Activated CD8-positive, alpha-beta memory T cell treated with anti-CD3 and anti-CD28 coated beads, Interleukin-2, amount 50 U/mL, for 4 hours (primary cell): Measurements from ENCODE around the gene LAMC2.
"Not testable (repeated sequence)": the region's sequence is repeated elsewhere in the genome, so short reads cannot be mapped to it uniquely, and the experiment has no call there.

ENCODE experiments used
- DNase-seq: peaks from one replicate; pipeline ENCODE4 v3.0.0-alpha.2; 2020

The LAMC2 gene

DNA sequence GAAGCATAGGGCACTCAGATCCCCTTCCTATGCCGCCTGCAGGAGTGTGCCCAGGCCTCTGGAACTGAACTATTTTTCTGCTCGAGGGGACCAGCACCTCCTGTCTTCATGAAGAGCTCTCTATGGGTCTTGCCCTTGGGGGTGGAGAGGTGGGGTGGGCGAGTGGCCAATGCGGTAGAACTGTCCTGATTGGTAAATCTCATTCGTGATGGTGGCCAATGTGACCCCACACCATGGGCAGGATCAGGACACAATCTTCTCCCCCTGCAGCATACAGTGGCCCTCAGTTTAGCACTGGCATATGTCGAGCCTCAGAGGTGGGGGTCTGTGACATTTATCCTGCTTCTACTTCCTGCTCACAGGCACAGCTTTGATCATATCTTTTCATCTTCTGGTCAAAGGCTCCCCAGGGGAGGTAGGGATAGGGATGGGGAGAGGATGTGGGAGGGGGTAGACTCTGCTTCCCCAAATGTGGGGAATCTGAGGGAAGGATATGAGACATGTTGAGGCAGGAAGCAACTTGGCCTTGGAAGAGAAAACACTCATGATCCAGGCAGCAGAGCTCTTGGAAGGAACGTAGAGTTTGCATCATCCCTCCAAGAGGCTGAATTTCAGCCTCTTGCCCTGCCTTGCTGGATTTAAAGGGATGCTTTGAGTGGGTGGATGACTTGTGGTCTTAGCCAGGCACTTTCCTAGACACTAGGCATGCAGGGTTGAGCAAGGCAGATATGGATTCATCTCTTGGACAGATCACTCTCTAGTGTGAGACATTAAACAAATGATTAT, 81.8 kb downstream of the LAMC2 start:
- no peak for DNase-seq

DNA sequence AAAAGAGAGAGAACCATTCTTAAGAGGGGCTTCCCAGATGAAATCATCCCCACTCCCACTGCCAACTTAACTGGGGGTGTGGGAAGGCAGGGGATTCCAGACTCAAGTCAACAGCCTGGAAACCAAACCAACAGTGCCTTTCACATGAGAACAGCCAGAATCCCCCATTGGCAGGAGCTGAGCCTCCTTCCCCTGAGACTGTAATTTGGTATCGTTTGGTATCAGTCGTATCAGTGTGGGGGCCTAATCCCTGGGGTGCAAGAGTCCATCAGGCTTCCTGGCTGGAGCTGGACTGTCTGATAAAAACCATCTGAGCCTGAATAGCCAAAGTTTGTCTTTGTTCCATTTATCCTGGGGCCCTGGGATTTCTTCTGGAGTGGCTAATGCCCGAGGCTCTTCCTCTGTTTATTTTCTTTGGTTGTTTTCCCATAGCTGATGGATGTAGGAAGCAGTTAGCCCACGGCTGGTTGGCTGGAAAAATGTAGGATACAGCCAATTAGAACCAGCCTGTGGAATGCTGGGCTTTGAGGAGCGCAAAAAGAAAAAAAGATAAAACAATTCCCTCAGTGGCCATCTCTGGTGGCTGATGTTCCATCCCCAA, 84.6 kb downstream of the LAMC2 start:
- DNase-seq, result no peak

DNA sequence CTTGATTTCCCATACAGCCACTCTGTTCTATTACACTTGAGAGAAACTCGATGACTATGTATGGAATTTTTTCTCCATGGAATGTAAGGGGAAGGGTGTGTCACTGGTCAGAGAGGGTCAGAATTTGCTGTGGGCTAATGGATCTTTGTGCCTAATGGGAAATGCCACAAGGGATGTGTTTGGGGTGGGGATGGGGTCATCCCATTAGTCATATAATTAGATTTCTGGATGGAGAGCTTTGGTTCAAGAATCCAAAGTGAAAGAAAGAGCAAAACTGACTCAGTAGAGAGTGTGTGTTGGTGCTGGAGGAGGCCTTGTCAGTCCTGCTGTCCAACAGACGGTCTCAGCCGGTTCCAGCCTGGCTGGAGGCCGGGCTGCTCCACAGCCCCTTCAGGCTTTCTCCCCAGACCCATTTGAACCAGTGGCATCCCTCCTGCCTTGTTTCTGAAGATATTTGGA, 86.4 kb downstream of the LAMC2 start:
- no peak for DNase-seq

DNA sequence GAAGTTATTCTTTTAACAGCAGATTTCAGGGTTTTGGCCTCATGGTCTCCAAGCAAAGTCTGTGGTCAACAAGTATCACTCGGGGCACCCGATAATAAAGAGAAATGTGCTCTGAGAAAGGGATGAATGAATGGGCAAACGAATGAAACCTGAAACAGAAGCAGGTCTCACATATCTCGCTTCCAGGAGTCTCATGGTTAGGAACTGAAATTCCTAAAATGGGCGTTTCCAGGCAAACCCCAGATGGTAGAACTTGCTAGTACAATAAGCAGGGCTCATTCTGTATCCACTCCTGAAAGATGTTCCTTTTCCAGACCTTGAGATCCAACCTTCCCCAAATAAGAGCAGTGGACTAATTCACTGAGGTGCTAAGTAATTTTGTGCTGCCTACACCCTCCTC, 87.2 kb downstream of the LAMC2 start:
- no peak for DNase-seq

DNA sequence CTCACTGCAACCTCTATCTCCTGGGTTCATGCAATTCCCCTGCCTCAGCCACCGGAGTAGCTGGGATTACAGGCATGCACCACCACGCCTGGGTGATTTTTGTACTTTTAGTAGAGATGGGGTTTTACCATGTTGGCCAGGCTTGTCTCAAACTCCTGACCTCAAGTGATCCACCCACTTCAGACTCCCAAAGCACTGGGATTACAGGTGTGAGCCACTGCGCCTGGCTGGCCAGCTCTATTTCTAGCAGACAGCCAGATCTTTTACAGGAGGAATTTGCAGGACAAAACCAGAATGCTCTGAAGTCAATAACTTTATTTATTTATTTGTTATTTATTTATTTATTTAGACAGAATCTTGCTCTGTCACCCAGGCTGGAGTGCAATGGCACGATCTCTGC, 87.9 kb downstream of the LAMC2 start:
- DNase-seq, result not testable (repeated sequence)

DNA sequence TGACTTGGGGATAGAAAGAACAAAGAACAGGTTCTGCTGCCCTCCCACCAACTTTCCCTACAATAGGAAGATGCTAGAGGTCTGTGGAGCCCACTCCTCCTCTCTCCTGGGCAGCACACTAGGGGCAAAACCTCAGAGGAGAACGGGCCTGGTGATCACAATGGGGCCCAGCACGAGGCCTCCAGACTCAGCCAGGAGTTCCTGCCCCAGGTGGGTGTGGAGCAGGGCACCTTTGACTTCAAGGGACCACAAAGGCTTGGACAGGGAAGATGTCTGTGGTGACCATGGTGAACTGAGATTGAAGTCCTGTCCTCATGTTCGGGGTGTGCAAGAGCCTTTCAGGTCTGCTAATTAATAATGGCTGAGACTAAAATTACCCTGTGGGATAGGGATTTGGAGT, 88.8 kb downstream of the LAMC2 start:
- DNase-seq, result no peak

DNA sequence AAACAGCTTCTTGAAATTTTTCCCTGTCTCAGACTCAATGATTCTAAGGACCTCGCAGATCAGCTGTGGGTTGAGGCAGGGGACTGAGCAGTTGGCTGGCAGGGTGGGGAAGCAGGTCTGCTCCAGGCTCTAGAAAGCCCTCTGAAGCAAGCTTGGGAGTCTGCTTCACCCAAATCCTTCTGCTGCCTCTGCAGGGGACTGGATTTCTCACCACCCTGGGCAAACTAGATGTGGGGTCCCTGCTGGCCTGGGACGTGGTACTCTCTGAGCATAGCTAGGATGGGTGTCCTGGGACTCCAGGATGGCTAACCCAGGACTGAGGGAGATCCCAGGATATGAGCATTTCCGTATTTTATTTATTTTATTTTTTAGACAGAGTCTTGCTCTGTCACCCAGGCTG, 89.3 kb downstream of the LAMC2 start:
- DNase-seq, result no peak

DNA sequence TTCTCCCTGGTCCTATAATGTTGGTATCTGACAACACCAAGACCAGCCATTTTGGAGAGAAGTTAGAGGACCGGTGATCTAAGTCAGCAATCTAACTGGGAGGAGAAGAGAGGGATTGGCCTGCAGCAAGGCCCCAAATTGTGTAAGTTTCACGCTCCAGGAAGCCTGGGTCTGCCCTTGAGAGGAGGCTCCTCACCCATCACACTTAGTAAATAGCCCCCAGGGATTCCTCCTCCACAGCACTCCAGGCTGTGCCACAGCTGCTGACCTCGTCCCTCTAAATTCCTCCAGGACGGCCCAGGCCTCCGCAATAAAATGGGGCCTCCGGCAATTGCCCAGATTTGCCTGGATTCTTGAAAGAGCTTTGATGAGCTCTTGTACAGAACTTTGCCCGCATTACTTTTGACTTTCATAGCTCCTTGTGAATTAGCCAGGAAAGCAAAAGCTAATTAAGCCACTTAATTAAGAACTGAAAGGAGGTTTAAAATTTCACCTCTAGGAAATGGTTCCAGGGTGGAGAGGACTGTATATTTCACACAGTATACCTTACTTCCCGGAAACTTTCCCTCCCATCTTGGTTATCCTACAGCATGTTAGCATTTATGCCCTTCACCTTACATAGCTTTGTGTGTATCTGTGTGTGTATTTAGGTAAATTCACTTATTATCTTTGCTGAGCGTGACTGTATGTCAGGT, 90.5 kb downstream of the LAMC2 start:
- DNase-seq, result no peak

DNA sequence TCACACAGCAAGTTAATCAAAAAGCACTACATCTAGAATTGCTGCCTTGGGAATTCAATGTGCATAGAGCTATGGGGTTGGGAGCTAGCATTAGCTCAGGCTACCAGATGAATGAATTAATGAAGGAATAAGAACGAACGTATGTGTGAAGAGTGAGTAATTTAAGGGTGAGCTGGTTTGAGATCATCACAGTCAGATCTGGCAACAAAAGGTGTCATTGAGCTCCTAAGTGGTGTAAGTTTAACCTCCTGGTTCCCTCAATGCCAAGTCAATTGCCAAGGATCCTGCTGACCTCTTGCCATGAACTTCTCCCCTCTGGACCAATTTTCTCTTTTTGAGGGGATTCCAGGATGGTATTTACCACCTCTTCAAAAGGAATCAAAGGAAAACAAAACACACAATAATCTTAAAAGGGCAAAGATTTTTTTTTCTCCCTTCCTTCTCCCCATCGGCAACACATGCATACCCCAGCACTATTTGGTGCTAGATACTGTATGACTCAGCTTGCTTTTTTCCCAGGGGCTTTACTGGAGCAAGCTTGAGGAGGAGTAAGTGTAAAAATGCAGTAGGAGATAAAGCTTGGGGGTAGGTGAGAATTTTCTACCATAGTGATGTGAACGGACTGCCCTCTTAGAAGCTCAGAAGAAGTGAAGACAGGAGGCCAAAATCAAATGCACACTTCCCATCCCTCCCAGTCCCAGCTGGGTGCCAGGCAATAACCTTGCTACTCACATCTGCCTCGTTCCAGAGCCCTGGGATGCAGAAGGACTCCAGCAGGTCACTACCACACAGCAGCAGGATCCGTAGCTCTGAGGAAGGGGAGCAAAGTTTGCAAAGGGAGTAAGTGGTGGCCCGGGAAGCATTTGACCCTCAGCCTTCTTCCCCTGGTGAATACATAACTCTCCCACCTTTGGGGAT, 92.0 kb downstream of the LAMC2 start:
- DNase-seq, result no peak

DNA sequence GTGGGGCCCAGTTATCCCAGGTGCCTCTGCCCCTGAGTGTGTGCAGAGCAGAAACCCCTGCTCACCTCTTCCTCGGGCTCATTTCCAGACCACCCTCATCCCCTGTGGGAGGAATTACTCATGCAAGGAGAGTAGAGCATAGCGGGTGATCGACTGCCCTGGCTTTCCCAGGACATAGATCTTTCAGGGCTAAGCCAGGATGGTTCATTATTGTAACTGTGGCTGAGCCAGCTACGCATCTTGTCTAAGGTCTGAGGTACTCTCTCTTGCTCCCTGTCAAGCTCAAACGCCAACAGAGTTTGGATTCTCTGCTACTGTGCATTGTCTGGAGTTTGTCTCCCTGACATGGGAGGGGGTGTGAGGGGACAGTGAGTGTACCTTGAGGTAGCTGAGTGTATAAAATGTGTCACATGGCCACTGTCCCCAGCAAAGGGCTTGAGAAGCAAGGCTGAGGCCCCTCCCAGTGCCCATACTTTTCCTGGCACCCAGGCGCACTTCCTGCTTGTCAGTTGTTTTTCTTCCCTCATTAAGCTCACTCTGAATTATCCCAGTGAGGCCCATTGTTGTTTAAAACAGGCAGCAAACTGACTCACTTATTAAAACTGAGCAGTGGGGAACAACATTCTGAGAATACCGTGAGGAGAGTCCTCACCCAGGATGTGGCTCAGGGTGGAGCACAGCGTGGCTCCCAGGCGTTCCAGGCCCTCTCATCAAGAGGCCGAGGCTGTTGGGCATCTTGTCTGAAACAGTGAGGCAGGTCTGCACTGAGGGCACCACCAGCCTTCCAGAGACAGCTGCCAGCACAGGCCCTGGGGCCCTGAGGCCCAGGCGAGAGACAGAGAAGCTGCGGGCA, 92.9 kb downstream of the LAMC2 start:
- no peak for DNase-seq

DNA sequence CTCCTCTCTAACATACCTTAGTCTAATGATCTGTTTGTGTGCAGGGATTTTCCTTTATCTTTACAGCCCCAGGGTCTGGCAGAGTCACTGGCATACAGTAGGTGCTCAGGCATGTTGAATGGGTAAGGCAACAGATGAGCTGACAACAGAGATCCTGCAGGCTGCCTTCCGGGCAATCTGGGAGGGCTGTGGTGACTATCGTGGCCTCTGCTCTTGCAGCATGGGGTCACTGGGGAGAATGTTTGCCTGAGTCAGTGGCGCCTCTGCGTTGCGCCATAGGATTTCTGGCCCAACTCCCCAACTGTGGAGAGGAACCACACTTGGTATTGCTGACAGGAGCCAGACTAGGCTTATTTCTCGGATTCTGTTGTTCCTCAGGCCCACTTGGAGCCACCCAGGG, 93.8 kb downstream of the LAMC2 start:
- DNase-seq, result no peak

DNA sequence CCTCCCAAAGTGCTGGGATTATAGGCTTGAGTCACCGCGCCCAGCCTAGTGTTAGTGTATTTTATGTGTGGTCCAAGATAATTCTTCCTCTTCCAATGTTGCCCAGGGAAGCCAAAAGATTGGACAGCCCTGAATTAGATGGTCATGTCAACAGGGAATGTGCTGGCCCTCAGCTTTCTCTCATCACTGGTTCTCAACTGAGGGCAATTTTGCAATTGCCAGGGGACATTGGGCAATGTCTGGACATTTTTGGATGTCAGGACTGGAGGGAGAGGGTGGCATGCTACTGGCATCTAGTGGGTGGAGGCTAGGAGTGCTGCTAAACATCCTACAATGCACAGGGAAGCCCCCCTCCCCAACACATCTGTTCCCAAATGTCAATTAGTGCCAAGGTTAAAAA, 95.0 kb downstream of the LAMC2 start:
- DNase-seq, result no peak

DNA sequence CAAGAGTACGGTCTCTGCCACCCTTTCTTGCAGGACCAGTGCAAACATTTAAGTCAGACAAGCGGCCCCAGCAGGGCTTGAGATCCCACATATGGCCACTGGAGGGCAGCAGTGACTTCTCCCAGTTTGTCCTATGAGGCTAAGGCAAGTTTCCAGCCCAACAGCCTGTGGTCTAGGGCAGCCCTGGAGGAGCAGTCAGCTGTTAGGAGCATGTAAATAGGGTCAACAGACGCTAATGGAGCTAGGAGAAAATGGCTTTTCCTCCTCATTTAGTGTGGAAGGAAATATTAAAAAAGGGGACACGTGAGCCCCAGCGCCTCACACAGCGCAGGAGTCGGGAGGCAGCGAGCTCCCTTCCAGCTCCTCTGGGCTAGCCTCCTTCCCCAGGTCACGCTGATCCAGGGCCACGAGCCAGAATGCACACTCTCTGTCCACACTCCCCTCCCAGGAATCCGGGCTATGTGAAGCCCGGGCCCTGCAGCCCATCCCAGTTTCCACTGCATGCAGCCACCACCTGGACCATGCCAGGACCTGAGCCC, 95.6 kb downstream of the LAMC2 start:
- peak; percentile 71 for DNase-seq

DNA sequence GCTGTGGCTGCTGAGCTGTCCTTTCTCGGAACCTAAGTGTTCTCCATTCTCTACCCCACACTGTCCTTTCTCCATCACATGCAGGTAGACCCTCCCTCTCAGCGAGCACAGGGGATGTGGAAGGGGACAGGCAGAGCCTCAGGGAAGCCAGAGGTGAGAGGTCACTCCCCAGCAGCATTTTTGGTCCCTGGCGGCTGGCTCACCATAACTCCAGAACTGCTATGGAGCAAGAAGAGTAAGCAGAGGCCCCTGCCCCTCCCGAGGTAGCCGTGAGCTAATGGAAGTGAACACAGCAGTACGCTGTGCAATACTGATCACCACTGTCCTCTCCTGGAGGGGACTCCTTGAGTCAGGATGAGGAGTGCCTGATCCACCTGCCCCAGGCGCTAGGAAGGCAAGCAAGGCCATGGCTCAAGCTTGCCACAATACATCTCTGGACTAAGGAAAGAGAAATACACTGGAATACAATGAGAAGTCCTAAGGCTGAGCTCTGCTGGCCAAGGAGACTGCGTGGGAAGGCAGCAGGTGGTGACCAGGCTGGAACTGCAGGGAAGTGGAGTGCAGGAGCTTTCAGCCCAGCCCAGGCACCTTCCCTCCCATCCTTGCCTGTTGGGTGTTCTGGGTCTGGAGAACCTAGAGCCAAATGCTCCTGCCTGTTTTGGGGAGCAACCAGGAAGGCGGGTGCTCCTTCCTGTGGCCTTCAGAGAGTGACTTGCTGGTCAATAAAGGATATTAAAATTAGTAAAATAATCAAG, 96.2 kb downstream of the LAMC2 start:
- DNase-seq, result no peak

DNA sequence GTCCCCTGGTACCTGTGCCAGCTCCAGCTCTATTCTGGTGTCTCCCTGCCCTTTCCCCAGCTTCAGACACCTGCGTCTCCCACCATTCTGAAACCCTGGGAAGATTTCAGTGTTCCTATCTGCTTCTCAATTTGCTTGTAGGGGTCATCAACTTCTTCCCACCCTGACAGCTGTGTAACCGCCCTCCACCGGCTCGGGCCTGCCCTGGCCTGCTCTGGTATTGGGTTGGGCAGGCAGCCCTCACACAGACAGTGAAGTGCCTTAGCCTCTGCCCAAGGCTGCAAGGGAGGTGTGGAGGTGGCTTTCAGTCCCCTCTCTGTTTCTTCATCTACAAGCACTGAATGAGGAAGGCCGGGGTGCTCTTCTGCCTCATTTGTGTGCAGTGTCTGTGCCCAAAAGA, 97.2 kb downstream of the LAMC2 start:
- no peak for DNase-seq

DNA sequence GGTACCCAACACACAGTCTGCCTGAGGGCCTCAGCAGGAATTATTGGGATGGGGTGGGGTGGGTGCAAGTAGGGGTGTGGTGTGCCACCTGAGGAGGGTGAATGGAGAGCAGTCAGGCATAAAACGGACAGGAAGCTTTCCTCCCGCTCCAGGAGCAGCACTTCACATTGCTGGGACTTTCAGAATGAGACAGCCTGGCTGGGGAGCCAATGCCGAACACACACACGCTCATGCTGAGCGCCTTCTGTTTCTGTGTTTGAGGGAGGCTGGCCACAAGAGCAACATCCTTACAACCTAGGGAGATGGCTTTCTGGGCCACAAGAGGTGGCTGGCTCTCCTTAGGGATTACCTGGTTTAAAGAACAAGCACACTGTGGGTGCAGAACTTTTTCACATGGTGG, 98.0 kb downstream of the LAMC2 start:
- DNase-seq, result no peak

DNA sequence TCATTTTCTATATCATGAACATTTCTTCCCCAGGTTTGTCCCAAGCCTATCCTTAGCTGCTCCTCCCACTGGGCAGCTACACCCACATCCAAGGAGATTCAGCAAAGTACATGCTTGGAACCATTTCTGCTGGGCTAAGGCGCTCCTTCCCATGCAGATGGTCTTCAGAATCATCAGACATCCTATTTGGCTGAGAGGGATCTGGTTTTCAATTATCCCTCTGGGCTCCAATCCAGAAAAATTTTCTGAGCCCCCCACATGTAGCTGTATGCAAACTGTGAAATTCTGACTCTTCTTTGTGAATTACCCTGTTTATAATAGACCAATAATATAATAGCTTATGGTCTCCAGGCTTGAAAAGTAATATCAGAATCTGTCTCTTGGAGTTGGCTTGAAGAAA, 99.2 kb downstream of the LAMC2 start:
- no peak for DNase-seq

DNA sequence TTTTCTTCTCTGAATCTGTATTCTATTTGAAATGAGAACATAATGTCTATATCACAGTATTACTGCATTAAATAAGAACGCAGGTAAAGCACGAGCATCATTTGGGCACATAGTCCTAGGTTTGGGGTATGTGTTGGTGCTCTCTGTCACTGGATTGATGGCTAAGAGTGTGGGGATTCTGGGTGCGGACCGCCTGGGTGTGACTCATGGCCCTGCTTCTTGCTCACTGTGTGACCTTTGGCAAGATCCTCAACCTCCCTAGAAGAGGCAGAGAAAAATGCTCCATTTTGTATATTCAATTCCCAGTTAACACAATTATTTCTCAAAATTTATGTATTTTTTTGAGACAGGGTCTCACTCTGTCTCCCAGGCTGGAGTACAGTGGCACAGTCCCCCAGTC, 99.7 kb downstream of the LAMC2 start:
- no peak for DNase-seq

DNA sequence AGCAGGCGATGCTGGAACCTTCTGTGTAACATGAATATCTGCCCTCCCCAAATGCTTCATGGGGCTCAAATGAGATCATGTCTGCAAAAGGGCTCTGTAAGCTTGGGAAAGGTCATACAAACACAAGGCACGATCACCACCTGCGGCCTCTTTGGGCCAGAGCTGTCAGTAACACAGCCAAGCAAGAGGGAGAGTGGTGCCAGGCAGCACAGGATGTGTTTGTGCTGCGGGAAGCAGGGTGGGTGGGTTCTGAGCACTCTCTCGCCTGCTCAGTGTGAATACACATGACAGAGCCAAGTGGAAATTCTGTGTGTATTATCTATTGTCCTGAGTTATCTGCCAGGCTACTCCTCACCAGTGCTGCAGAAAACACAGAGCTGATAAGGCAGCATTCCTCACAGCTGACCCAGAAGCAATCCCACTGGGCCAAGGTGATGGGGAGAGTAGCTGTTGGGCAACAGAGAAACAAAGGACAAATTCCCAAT, 101.2 kb downstream of the LAMC2 start:
- DNase-seq, result no peak

DNA sequence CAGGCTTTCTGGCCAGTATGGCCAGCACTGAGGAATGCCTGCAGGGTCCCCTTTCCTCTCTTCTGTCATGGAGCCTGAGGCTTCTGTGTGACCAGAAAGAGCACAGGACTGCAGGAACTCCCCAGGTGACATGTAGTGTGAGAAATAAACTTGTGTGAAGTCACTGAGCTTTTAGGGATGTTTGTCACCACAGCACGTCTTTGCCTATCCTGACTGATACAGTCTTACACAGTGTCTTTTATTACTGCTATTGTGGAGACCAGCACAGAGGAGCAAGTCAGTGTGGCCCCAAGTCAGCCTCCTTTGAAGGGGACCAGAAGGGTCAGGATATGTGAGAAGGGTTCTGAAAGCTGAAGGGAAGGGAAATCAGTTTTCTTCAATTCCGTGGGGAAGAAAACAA, 102.5 kb downstream of the LAMC2 start:
- no peak for DNase-seq

DNA sequence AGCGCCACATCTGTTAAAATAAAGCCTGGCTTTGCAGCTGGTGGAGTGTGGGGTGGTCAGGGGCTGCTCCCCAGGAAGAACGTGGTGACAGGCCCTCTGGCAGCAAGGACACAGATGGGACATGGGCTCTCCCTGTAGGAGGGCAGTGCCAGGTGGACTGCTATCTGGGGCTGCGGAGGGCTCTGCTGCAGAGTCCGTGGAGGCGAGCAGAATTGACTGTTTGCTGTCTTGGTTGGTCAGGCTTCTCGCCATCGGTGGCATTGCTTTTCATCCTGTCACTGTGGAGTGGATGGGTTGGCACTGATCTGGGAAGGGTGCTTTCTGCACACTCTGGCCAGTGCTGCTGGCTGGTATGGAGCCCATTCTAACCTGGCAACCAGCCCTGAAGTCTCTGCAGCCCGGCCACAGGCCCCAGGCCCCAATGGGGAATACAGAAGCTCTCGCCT, 103.0 kb downstream of the LAMC2 start:
- no peak for DNase-seq
